Tibial nerve (tissue), 4 donors: ENCODE measurements around the gene KL.

Experiments
- CTCF ChIP-seq, 5 experiments: fragments of 200-600 bp in 3 of 5; fragments of 450-650 bp in 2 of 5; sonication (generic) in 3 of 5; IDR thresholded peaks; one replicate each; pipeline ENCODE4 v1.5.1; 2016 to 2019; ENCODE audit warnings: antibody characterized with exemption in 5 of 5, mild to moderate bottlenecking in 3 of 5, moderate library complexity in 2 of 5
- EP300 ChIP-seq, 2 donors: sonication (generic); formaldehyde crosslinking; IDR thresholded peaks; one replicate each; pipeline ENCODE4 v1.6.1; 2017; ENCODE audit warnings: antibody characterized with exemption in 2 of 2, mild to moderate bottlenecking in 1 of 2
- POLR2A ChIP-seq, 2 donors: fragments of 450-650 bp; IDR thresholded peaks; one replicate each; pipeline ENCODE4 v1.6.1; 2017; ENCODE audit warnings: antibody characterized with exemption in 2 of 2, mild to moderate bottlenecking in 2 of 2, moderate library complexity in 2 of 2

GRCh38 chr13:33114146-33114545 is 97.9 kb downstream of the KL start:
- TF ChIP-seq CTCF (IDR thresholded peaks at IDR 0.05) (no peak), POLR2A (IDR thresholded peaks at IDR 0.05) (no peak), EP300 (IDR thresholded peaks at IDR 0.05) (no peak)
